K562 (cell line): ENCODE measurements around the gene MBNL2. TPM values are rescaled to one million over a fixed set of nuclear protein-coding genes. Genes with fewer than 3 reads are reported as not detected.

Source experiments
- CCNT2 ChIP-seq: IDR thresholded peaks from 2 replicates; pipeline ENCODE4 v1.6.1; 2011; ENCODE audit warnings: borderline replicate concordance, low read depth, mild to moderate bottlenecking, moderate library complexity, mixed read lengths, low read length; ENCODE audit not compliant: insufficient read length; ENCODE audit errors: extremely low read depth
- EZH2 ChIP-seq: IDR thresholded peaks from 2 replicates; pipeline ENCODE4 v1.6.1; 2012; ENCODE audit warnings: low read depth, mild to moderate bottlenecking, inconsistent platforms, low read length, borderline replicate concordance
- FOXP1 ChIP-seq: sonication (generic); formaldehyde crosslinking; IDR thresholded peaks from 2 replicates; pipeline ENCODE4 v1.8.0; 2022; ENCODE audit warnings: mild to moderate bottlenecking, missing genetic modification reagents
- HOXB6 ChIP-seq: fragments of 250-450 bp; sonication (Bioruptor Pico); IDR thresholded peaks from 2 replicates; pipeline ENCODE4 v1.5.1; 2022; ENCODE audit warnings: mild to moderate bottlenecking, borderline replicate concordance
- MECOM ChIP-seq: fragments of 250-450 bp; sonication (Bioruptor Pico); IDR thresholded peaks from 2 replicates; pipeline ENCODE4 v1.8.0; 2022; ENCODE audit warnings: inconsistent platforms
- MGA ChIP-seq: fragments of 450-650 bp; IDR thresholded peaks from 2 replicates; pipeline ENCODE4 v1.6.1; 2016; ENCODE audit warnings: mild to moderate bottlenecking, moderate library complexity
- POLR3A ChIP-seq: IDR thresholded peaks from 2 replicates; pipeline ENCODE4 v1.6.1; 2011; ENCODE audit warnings: borderline replicate concordance, mild to moderate bottlenecking, moderate library complexity; ENCODE audit not compliant: insufficient read length, insufficient read depth; ENCODE audit errors: extremely low read depth
- RFX7 ChIP-seq: fragments of 250-450 bp; sonication (Bioruptor Pico); IDR thresholded peaks from 2 replicates; pipeline ENCODE4 v1.5.1; 2021; ENCODE audit warnings: mild to moderate bottlenecking
- SIX5 ChIP-seq, 2 experiments: IDR thresholded peaks; 2 replicates each; pipeline ENCODE4 v1.6.1; 2011; ENCODE audit warnings: low read length in 2 of 2, borderline replicate concordance in 1 of 2, low read depth in 1 of 2, mild to moderate bottlenecking in 1 of 2, moderate library complexity in 1 of 2; ENCODE audit not compliant: insufficient read depth in 1 of 2
- SOX6 ChIP-seq: fragments of 450-650 bp; IDR thresholded peaks from 2 replicates; pipeline ENCODE4 v1.6.1; 2014; ENCODE audit warnings: mild to moderate bottlenecking
- SRSF9 ChIP-seq: fragments of 200-400 bp; formaldehyde crosslinking; IDR thresholded peaks from 2 replicates; pipeline ENCODE4 v1.6.1; 2017; ENCODE audit warnings: low read depth, low read length, borderline replicate concordance
- U2AF2 ChIP-seq: fragments of 200-400 bp; formaldehyde crosslinking; optimal IDR thresholded peaks from 2 replicates; pipeline ENCODE3; 2017; ENCODE audit warnings: low read depth, mild to moderate bottlenecking, low read length
- polyA plus RNA-seq, 8 experiments: library from polyadenylated mRNA; depleted of rRNA in 4 of 8; stranded (reverse) in 5 of 8; unstranded in 3 of 8; fragments of >200 nt; fragmentation: Nextera tagmentation in 2 of 8; fragmentation: Illumina TruSeq in 1 of 8; extraction: Ambion mirVana in 2 of 8; extraction: Trizol in 1 of 8; gene quantifications; 2 replicates each; pipeline versions ENCODE4 v1.2.1 to v1.2.3, GENCODE V29; 2011 to 2014; ENCODE audit warnings: inconsistent platforms in 1 of 8, missing spikeins in 1 of 8
- total RNA-seq, 7 experiments: library from RNA; depleted of rRNA in 6 of 7; stranded (reverse); fragments of >200 nt in 6 of 7; fragmentation: Illumina TruSeq in 2 of 7; extraction: Trizol in 2 of 7; gene quantifications; 2 replicates each; pipeline versions ENCODE4 v1.2.1 to v1.2.3, GENCODE V29; 2011 to 2021; ENCODE audit warnings: low replicate concordance in 1 of 7
- TF ChIP-seq, protein P1 (sequence below): fragments of 250-450 bp; sonication (Bioruptor Pico); IDR thresholded peaks from 2 replicates; pipeline ENCODE4 v1.8.0; 2021; ENCODE audit warnings: moderate library complexity, mild to moderate bottlenecking, inconsistent platforms

Gene MBNL2
- total and polyA plus RNA-seq, 9 of the 15 experiments (the other 6 are each of a cell fraction or from before 2014, with no cell fraction given) = 7.0 to 24.8 (median 13.8) TPM

GRCh38 chr13:97257800-97258799 is 36.0 kb downstream of the MBNL2 start (continued):
- TF ChIP-seq MGA (no peak), MECOM (CRISPR knock-in tag) (no peak), FOXP1 (no peak), SRSF9 (no peak), SIX5 (IDR thresholded peaks at IDR 0.05; ENCODE audit: borderline replicate concordance in 1 of 2, insufficient read depth in 1 of 2, low read depth in 1 of 2, low read length in 2 of 2) (no peak), POLR3A (no peak), RFX7 (CRISPR knock-in tag) (no peak), SOX6 (peak; percentile 49; the same call in 1 of the 2 replicates), HOXB6 (CRISPR knock-in tag) (no peak), EZH2 (no peak), U2AF2 (no peak), CCNT2 (no peak)
- TF ChIP-seq, protein P1, sequence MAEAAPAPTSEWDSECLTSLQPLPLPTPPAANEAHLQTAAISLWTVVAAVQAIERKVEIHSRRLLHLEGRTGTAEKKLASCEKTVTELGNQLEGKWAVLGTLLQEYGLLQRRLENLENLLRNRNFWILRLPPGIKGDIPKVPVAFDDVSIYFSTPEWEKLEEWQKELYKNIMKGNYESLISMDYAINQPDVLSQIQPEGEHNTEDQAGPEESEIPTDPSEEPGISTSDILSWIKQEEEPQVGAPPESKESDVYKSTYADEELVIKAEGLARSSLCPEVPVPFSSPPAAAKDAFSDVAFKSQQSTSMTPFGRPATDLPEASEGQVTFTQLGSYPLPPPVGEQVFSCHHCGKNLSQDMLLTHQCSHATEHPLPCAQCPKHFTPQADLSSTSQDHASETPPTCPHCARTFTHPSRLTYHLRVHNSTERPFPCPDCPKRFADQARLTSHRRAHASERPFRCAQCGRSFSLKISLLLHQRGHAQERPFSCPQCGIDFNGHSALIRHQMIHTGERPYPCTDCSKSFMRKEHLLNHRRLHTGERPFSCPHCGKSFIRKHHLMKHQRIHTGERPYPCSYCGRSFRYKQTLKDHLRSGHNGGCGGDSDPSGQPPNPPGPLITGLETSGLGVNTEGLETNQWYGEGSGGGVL (CRISPR knock-in tag) = no peak
